Muscle of back (tissue), 10 donors: ENCODE measurements around the gene INCA1. TPM values are rescaled to one million over a fixed set of nuclear protein-coding genes. Genes with fewer than 3 reads are reported as not detected.

Experiments used
- polyA plus RNA-seq, 10 donors: library from polyadenylated mRNA; unstranded; fragments of 120-200 nt; gene quantifications; one replicate each; pipeline ENCODE4 v1.2.1, GENCODE V29; 2013; ENCODE audit not compliant: insufficient read length in 10 of 10

INCA1 gene
- polyA plus RNA-seq, 10 donors: 3.0 to 6.9 (median 4.2) TPM

Other genes with a start within 250 kb of the INCA1 start
- not detected for gene TM4SF5, start 225.6 kb downstream of the INCA1 start, polyA plus RNA-seq
- 1 to 10 TPM; 3.9 to 8.3 (median 5.8) TPM for gene VMO1, start 211.2 kb downstream of the INCA1 start, polyA plus RNA-seq
- gene GLTPD2, start 208.6 kb downstream of the INCA1 start, polyA plus RNA-seq: under 1 TPM in 9 of 10 donors, not detected in 1; 0.40 to 0.79 (median 0.56) TPM
- gene PSMB6, start 201.4 kb downstream of the INCA1 start, polyA plus RNA-seq: 100 to 1,000 TPM in 4 of 10 donors, 10 to 100 TPM in 6; 88.8 to 107 (median 96.2) TPM
- 10 to 100 TPM; 15.4 to 35.0 (median 24.6) TPM for gene PLD2, start 190.4 kb downstream of the INCA1 start, polyA plus RNA-seq
- gene MINK1, start 164.2 kb downstream of the INCA1 start, polyA plus RNA-seq: 10 to 100 TPM; 24.8 to 47.0 (median 30.4) TPM
- gene C17orf107, start 98.0 kb downstream of the INCA1 start, polyA plus RNA-seq: 1 to 10 TPM in 8 of 10 donors, under 1 TPM in 2; 0.67 to 2.1 (median 1.4) TPM
- gene CHRNE, start 94.4 kb downstream of the INCA1 start, polyA plus RNA-seq: 1 to 10 TPM in 8 of 10 donors, under 1 TPM in 2; 0.67 to 5.5 (median 1.7) TPM
- 1 to 10 TPM in 4 of 10 donors, under 1 TPM in 6; 0.58 to 1.7 (median 0.81) TPM for gene GP1BA, start 65.2 kb downstream of the INCA1 start, polyA plus RNA-seq
- 10 to 100 TPM; 41.8 to 58.0 (median 49.9) TPM for gene SLC25A11, start 57.5 kb downstream of the INCA1 start, polyA plus RNA-seq
- 10 to 100 TPM; 61.9 to 77.7 (median 68.3) TPM for gene RNF167, start 57.3 kb downstream of the INCA1 start, polyA plus RNA-seq
- gene PFN1, start 49.0 kb downstream of the INCA1 start, polyA plus RNA-seq: 100 to 1,000 TPM; 282 to 440 (median 354) TPM
- 1,000 to 10,000 TPM in 9 of 10 donors, 100 to 1,000 TPM in 1; 770 to 2,512 (median 1,687) TPM for gene ENO3, start 46.4 kb downstream of the INCA1 start, polyA plus RNA-seq
- 100 to 1,000 TPM in 2 of 10 donors, 10 to 100 TPM in 8; 78.8 to 113 (median 81.3) TPM for gene SPAG7, start 29.7 kb downstream of the INCA1 start, polyA plus RNA-seq
- 10 to 100 TPM; 14.6 to 33.9 (median 21.6) TPM for gene CAMTA2, start 9.8 kb downstream of the INCA1 start, polyA plus RNA-seq
- gene KIF1C, start 428 bp upstream of the INCA1 start, polyA plus RNA-seq: 100 to 1,000 TPM in 5 of 10 donors, 10 to 100 TPM in 5; 74.9 to 113 (median 100) TPM
- gene SLC52A1, start 37.9 kb upstream of the INCA1 start, polyA plus RNA-seq: under 1 TPM in 8 of 10 donors, not detected in 2; 0.07 to 0.28 (median 0.15) TPM
- gene ZFP3, start 80.9 kb upstream of the INCA1 start, polyA plus RNA-seq: 10 to 100 TPM in 7 of 10 donors, 1 to 10 TPM in 3; 8.2 to 14.2 (median 10.8) TPM
- 10 to 100 TPM in 8 of 10 donors, 1 to 10 TPM in 2; 8.6 to 33.3 (median 10.7) TPM for gene ZNF232, start 114.4 kb upstream of the INCA1 start, polyA plus RNA-seq
- 10 to 100 TPM in 5 of 10 donors, 1 to 10 TPM in 5; 5.1 to 38.9 (median 10.5) TPM for gene USP6, start 118.5 kb upstream of the INCA1 start, polyA plus RNA-seq
- 10 to 100 TPM in 4 of 10 donors, 1 to 10 TPM in 6; 7.2 to 13.5 (median 9.0) TPM for gene ZNF594, start 194.3 kb upstream of the INCA1 start, polyA plus RNA-seq
- gene SCIMP, start 237.3 kb upstream of the INCA1 start, polyA plus RNA-seq: 1 to 10 TPM in 9 of 10 donors, under 1 TPM in 1; 0.99 to 2.0 (median 1.4) TPM